HepG2 (cell line): Measurements from ENCODE around the gene DLL3. TPM values are rescaled to one million over a fixed set of nuclear protein-coding genes. Genes with fewer than 3 reads are reported as not detected.
A peak's percentile ranks its signal among the peaks of the same experiment; 100 is the strongest.

Experiments
- E2F5 ChIP-seq: sonication (generic); formaldehyde crosslinking; conservative IDR thresholded peaks from 2 replicates; pipeline ENCODE4 v1.4.0; 2020; ENCODE audit warnings: missing genetic modification reagents
- EED ChIP-seq: sonication (generic); formaldehyde crosslinking; IDR thresholded peaks from 2 replicates; pipeline ENCODE4 v1.5.0; 2020; ENCODE audit warnings: mild to moderate bottlenecking, missing genetic modification reagents
- KLF13 ChIP-seq: sonication (generic); formaldehyde crosslinking; IDR thresholded peaks from 2 replicates; pipeline ENCODE4 v1.4.0; 2020; ENCODE audit warnings: mild to moderate bottlenecking, missing genetic modification reagents
- NFRKB ChIP-seq: fragments of 450-650 bp; IDR thresholded peaks from 2 replicates; pipeline ENCODE4 v1.6.1; 2017
- PATZ1 ChIP-seq: sonication (generic); formaldehyde crosslinking; IDR thresholded peaks from 2 replicates; pipeline ENCODE4 v1.4.0; 2020; ENCODE audit warnings: missing genetic modification reagents
- YY1 ChIP-seq: IDR thresholded peaks from 2 replicates; pipeline ENCODE4 v1.6.1; 2011; ENCODE audit warnings: low read length, low read depth, moderate library complexity, mild to moderate bottlenecking; ENCODE audit not compliant: insufficient read depth, insufficient replicate concordance
- ZBTB20 ChIP-seq: sonication (generic); formaldehyde crosslinking; IDR thresholded peaks from 2 replicates; pipeline ENCODE4 v1.8.1; 2023; ENCODE audit warnings: missing genetic modification reagents, low read depth, mild to moderate bottlenecking, borderline replicate concordance
- ZNF350 ChIP-seq: sonication (generic); formaldehyde crosslinking; IDR thresholded peaks from 2 replicates; pipeline ENCODE4 v1.4.0; 2020; ENCODE audit warnings: mild to moderate bottlenecking, low read depth, missing genetic modification reagents, borderline replicate concordance
- ZNF687 ChIP-seq: sonication (generic); formaldehyde crosslinking; IDR thresholded peaks from 2 replicates; pipeline ENCODE4 v1.5.1; 2020; ENCODE audit warnings: mild to moderate bottlenecking, missing genetic modification reagents, moderate library complexity
- polyA plus RNA-seq, 8 experiments: library from polyadenylated mRNA; depleted of rRNA in 3 of 8; stranded (reverse) in 7 of 8; unstranded in 1 of 8; fragments of >200 nt; fragmentation: Illumina TruSeq in 4 of 8; extraction: Trizol in 4 of 8; gene quantifications; 2 replicates each; pipeline versions ENCODE4 v1.2.1 to v1.2.3, GENCODE V29; 2011 to 2016; ENCODE audit warnings: low read depth in 4 of 8, missing spikeins in 1 of 8, mixed read lengths in 1 of 8; ENCODE audit not compliant: insufficient read depth in 1 of 8
- total RNA-seq, 5 experiments: library from RNA; depleted of rRNA; stranded (reverse); fragments of >200 nt; fragmentation: Illumina TruSeq; extraction: Trizol; gene quantifications; 2 replicates each; pipeline ENCODE4 v1.2.3, GENCODE V29; 2016; ENCODE audit warnings: low read depth in 1 of 5
- TF ChIP-seq, protein P1 (sequence below): sonication (generic); formaldehyde crosslinking; IDR thresholded peaks from 2 replicates; pipeline ENCODE4 v1.4.0; 2020; ENCODE audit warnings: missing genetic modification reagents, borderline replicate concordance
- TF ChIP-seq, protein P2 (sequence below), 2 experiments: sonication (generic) in 1 of 2; formaldehyde crosslinking in 1 of 2; IDR thresholded peaks; 2 replicates each; pipeline versions ENCODE4 v1.4.0 to v1.6.1; 2018 to 2020; ENCODE audit warnings: missing genetic modification reagents in 2 of 2, borderline replicate concordance in 1 of 2, low read depth in 1 of 2, mild to moderate bottlenecking in 1 of 2, missing biosample characterization in 1 of 2
- TF ChIP-seq, protein P3 (sequence below): sonication (generic); formaldehyde crosslinking; IDR thresholded peaks from 2 replicates; pipeline ENCODE4 v1.5.1; 2020; ENCODE audit warnings: missing genetic modification reagents, mild to moderate bottlenecking, borderline replicate concordance

Gene DLL3
- total and polyA plus RNA-seq, 2 of the 13 experiments (the other 11 are each of a cell fraction or from before 2014, with no cell fraction given) = 0.35 to 0.55 TPM

- TF ChIP-seq, protein P1, sequence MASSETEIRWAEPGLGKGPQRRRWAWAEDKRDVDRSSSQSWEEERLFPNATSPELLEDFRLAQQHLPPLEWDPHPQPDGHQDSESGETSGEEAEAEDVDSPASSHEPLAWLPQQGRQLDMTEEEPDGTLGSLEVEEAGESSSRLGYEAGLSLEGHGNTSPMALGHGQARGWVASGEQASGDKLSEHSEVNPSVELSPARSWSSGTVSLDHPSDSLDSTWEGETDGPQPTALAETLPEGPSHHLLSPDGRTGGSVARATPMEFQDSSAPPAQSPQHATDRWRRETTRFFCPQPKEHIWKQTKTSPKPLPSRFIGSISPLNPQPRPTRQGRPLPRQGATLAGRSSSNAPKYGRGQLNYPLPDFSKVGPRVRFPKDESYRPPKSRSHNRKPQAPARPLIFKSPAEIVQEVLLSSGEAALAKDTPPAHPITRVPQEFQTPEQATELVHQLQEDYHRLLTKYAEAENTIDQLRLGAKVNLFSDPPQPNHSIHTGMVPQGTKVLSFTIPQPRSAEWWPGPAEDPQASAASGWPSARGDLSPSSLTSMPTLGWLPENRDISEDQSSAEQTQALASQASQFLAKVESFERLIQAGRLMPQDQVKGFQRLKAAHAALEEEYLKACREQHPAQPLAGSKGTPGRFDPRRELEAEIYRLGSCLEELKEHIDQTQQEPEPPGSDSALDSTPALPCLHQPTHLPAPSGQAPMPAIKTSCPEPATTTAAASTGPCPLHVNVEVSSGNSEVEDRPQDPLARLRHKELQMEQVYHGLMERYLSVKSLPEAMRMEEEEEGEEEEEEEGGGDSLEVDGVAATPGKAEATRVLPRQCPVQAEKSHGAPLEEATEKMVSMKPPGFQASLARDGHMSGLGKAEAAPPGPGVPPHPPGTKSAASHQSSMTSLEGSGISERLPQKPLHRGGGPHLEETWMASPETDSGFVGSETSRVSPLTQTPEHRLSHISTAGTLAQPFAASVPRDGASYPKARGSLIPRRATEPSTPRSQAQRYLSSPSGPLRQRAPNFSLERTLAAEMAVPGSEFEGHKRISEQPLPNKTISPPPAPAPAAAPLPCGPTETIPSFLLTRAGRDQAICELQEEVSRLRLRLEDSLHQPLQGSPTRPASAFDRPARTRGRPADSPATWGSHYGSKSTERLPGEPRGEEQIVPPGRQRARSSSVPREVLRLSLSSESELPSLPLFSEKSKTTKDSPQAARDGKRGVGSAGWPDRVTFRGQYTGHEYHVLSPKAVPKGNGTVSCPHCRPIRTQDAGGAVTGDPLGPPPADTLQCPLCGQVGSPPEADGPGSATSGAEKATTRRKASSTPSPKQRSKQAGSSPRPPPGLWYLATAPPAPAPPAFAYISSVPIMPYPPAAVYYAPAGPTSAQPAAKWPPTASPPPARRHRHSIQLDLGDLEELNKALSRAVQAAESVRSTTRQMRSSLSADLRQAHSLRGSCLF (CRISPR knock-in tag) = no peak
- TF ChIP-seq PATZ1 (peak; percentile 54), ZNF350 (CRISPR knock-in tag) (peak; percentile 45; the same call in 1 of the 2 replicates), NFRKB (no peak), YY1 (no peak), ZNF687 (peak; percentile 53), ZBTB20 (CRISPR knock-in tag) (no peak), E2F5 (CRISPR knock-in tag) (no peak), KLF13 (no peak), EED (CRISPR knock-in tag) (no peak)
- TF ChIP-seq, protein P2, sequence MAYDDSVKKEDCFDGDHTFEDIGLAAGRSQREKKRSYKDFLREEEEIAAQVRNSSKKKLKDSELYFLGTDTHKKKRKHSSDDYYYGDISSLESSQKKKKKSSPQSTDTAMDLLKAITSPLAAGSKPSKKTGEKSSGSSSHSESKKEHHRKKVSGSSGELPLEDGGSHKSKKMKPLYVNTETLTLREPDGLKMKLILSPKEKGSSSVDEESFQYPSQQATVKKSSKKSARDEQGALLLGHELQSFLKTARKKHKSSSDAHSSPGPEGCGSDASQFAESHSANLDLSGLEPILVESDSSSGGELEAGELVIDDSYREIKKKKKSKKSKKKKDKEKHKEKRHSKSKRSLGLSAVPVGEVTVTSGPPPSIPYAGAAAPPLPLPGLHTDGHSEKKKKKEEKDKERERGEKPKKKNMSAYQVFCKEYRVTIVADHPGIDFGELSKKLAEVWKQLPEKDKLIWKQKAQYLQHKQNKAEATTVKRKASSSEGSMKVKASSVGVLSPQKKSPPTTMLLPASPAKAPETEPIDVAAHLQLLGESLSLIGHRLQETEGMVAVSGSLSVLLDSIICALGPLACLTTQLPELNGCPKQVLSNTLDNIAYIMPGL (CRISPR knock-in tag; IDR thresholded peaks at IDR 0.05; ENCODE audit: borderline replicate concordance in 1 of 2, low read depth in 1 of 2) = 0 out of 4 replicates have a peak, but pooled peaks of 1 of the 2 experiments have one; percentile 20
- TF ChIP-seq, protein P3, sequence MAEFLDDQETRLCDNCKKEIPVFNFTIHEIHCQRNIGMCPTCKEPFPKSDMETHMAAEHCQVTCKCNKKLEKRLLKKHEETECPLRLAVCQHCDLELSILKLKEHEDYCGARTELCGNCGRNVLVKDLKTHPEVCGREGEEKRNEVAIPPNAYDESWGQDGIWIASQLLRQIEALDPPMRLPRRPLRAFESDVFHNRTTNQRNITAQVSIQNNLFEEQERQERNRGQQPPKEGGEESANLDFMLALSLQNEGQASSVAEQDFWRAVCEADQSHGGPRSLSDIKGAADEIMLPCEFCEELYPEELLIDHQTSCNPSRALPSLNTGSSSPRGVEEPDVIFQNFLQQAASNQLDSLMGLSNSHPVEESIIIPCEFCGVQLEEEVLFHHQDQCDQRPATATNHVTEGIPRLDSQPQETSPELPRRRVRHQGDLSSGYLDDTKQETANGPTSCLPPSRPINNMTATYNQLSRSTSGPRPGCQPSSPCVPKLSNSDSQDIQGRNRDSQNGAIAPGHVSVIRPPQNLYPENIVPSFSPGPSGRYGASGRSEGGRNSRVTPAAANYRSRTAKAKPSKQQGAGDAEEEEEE (CRISPR knock-in tag) = no peak
Measured at GRCh38 chr19:39474139-39474620, 24.6 kb upstream of the DLL3 start (continued).
